Fibroblast of the aortic adventitia (primary cell): ENCODE results near the gene PRR29. TPM values are rescaled to one million over a fixed set of nuclear protein-coding genes. Genes with fewer than 3 reads are reported as not detected.

Experiments
- DNase-seq: peaks from one replicate; pipeline ENCODE4 v3.0.0-alpha.2; 2010; ENCODE audit warnings: low read depth
- H3K4me3 ChIP-seq: 2 replicates; pipeline ENCODE4 v1.5.1; 2011; ENCODE audit warnings: low read depth, mild to moderate bottlenecking, control low read depth, low read length, moderate library complexity
- CTCF ChIP-seq: IDR thresholded peaks from 2 replicates; pipeline ENCODE4 v1.5.1; 2011; ENCODE audit warnings: mild to moderate bottlenecking, low read length, control low read depth, inconsistent platforms; ENCODE audit not compliant: insufficient read depth
- total RNA-seq: library from RNA; depleted of rRNA; stranded (reverse); fragments of >200 nt; gene quantifications from 2 replicates; pipeline ENCODE4 v1.2.3, GENCODE V29; 2012; ENCODE audit warnings: low replicate concordance

The PRR29 gene
- total RNA-seq, 1 donor, result 0.99 TPM

GRCh38 chr17:63996430-63997182, 1.5 kb upstream of the PRR29 start:
- no peak for TF ChIP-seq CTCF
- no peak overlapping the region for H3K4me3 ChIP-seq
- no peak for DNase-seq

- no peak for DNase-seq
- no peak for TF ChIP-seq CTCF
- H3K4me3 ChIP-seq, result peak overlapping the region; percentile 74
Measured at GRCh38 chr17:63997341-63998048, 656 bp upstream of the PRR29 start.

GRCh38 chr17:63998721-63999679, 849 bp downstream of the PRR29 start:
- TF ChIP-seq CTCF, result no peak
- DNase-seq, result no peak
- H3K4me3 ChIP-seq, result peak overlapping the region; percentile 74

GRCh38 chr17:63999680-64000531, 1.8 kb downstream of the PRR29 start:
- DNase-seq, result no peak
- H3K4me3 ChIP-seq, result no peak overlapping the region

GRCh38 chr17:64001091-64001579, 3.0 kb downstream of the PRR29 start:
- no peak for TF ChIP-seq CTCF
- no peak overlapping the region for H3K4me3 ChIP-seq
- DNase-seq, result no peak

More at GRCh38 chr17:63999680-64000531, 1.8 kb downstream of the PRR29 start:
- TF ChIP-seq CTCF, result no peak
